Activated T-helper 1 cell treated with anti-CD3 and anti-CD28 coated beads, Interleukin-2, amount 50 U/mL, for 16 hours (primary cell): ENCODE data around the gene PTTG2.

Experiments
- DNase-seq, 2 donors: peaks; one replicate each; pipeline ENCODE4 v3.0.0-alpha.2; 2020; ENCODE audit warnings: low read depth in 1 of 2, low spot score in 1 of 2

Gene PTTG2

GRCh38 chr4:37985730-37986275, 25.6 kb downstream of the PTTG2 start:
- DNase-seq: no peak

GRCh38 chr4:37988670-37989069, 28.5 kb downstream of the PTTG2 start:
- no peak for DNase-seq

GRCh38 chr4:37989398-37990260, 29.4 kb downstream of the PTTG2 start:
- no peak for DNase-seq

GRCh38 chr4:37990731-37991245, 30.6 kb downstream of the PTTG2 start:
- no peak for DNase-seq

GRCh38 chr4:37991623-37992410, 31.6 kb downstream of the PTTG2 start:
- no peak for DNase-seq

- DNase-seq: no peak
These were observed 33.6 kb downstream of the PTTG2 start for GRCh38 chr4:37993806-37994205.

- DNase-seq: no peak
These were observed 34.4 kb downstream of the PTTG2 start for GRCh38 chr4:37994569-37994968.

- DNase-seq: no peak
These were observed 35.2 kb downstream of the PTTG2 start for GRCh38 chr4:37995299-37995821.

GRCh38 chr4:37995981-37996775, 36.0 kb downstream of the PTTG2 start:
- DNase-seq: no peak

GRCh38 chr4:37998226-37998625, 38.0 kb downstream of the PTTG2 start:
- DNase-seq: no peak

GRCh38 chr4:37999000-37999716, 39.0 kb downstream of the PTTG2 start:
- DNase-seq: no peak

GRCh38 chr4:37999965-38000364, 39.8 kb downstream of the PTTG2 start:
- no peak for DNase-seq

GRCh38 chr4:38001927-38002326, 41.7 kb downstream of the PTTG2 start:
- no peak for DNase-seq

GRCh38 chr4:38002451-38003071, 42.4 kb downstream of the PTTG2 start:
- no peak for DNase-seq

GRCh38 chr4:38003102-38003501, 42.9 kb downstream of the PTTG2 start:
- DNase-seq: no peak

- no peak for DNase-seq
These were observed 43.4 kb downstream of the PTTG2 start for GRCh38 chr4:38003628-38004027.

GRCh38 chr4:38004062-38004461, 43.9 kb downstream of the PTTG2 start:
- no peak for DNase-seq

GRCh38 chr4:38004887-38005286, 44.7 kb downstream of the PTTG2 start:
- DNase-seq: no peak

GRCh38 chr4:38005637-38006036, 45.4 kb downstream of the PTTG2 start:
- no peak for DNase-seq

- DNase-seq: no peak
These were observed 47.4 kb downstream of the PTTG2 start for GRCh38 chr4:38007645-38008044.
